ENCODE measurements around the gene COL4A1.

DNA sequence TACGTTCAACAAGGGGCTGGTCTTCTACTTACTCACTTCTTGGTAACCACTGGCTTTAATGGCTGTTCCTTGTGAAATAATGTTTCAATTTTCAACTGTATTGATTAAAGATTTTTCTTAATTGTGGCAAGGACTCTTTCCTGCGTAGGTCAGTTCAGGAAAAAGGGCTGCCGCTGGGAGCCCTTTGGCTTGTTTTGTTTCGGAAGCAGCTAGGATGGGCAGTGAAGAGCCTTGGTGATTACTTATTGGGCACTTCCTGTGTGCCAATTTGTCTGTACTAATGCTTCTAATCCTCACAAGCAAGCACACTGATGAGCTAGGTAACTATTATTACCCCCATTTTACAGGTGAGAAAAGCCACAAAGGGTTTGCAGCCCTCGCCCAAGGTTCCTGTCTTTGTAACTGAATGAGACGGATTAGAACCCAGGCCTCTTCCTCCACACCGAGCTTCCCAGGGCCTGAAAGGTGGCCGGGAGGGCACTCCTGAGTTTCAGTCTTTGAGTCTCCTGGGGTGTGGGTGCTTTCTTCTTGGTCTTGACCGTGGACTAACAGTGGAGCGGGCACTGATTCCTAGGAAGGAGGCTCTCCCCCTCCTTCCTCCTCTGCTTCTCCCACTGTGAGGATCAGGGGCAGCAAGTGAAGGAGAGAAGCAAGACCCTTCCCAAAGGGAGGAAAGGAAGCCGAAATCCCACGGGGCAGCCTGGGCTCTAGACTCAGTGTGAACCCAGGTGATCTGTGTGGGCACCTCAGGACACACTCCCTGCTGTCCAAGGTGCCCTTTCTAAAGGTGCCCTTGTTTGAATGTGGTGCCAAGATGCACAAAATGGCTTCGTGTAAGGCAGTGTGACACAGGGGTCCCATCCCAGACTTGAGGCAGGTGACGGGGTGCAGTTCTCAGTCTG is 3.8 kb upstream of the COL4A1 start:
- TF ChIP-seq POLR2AphosphoS5 (IDR thresholded peaks at IDR 0.05) (no peak), CTCF (IDR thresholded peaks at IDR 0.05) (no peak)
